Kasumi-1 (cell line): ENCODE results near the gene ESRRB.
A peak's percentile ranks its signal among the peaks of the same experiment; 100 is the strongest.

Experiments
- DNase-seq, 2 experiments: peaks; one replicate each; lab custom pipeline; 2025; lab: John Stamatoyannopoulos, UW

The ESRRB gene

DNA sequence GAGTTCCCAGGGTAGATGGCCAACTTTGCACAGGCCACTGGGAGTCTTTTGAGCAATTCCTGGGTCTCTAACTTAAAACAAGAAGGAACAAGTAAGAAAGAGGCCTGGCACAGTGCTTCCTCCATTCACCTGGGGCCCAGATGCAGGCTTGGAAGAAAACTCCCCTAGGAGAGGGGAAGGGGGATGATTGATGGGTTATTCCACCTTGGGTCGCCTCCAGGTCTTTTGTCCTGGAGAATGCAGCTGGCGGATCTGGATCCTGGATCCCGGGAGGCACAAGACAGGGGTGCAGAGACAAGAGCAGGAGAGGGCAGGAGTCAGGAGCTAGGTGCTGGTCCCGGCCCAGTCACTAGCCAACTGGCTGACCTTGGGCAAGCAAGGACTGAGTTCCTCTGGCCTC is 74.5 kb downstream of the ESRRB start:
- DNase-seq, result no peak

DNA sequence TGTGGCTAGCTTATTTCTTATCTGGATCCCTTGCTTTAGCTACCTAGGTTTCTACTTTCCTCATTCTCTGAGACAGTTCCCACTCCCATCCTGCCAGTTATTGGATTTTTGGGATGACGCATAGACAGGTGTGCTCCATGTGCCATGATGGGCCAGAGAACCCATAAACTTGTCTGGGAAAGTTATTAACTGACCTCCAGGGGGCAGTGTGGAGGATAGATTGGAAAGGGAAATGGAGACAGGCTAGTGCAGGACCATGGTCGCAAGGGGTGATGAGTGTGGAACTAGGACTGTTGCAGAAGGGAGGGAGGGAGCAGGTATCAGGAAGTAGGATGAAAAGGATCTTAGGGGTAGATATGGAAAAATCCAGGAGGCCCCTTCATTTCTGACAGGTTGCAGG is 80.3 kb downstream of the ESRRB start:
- peak; percentile 5 to 15 for DNase-seq

DNA sequence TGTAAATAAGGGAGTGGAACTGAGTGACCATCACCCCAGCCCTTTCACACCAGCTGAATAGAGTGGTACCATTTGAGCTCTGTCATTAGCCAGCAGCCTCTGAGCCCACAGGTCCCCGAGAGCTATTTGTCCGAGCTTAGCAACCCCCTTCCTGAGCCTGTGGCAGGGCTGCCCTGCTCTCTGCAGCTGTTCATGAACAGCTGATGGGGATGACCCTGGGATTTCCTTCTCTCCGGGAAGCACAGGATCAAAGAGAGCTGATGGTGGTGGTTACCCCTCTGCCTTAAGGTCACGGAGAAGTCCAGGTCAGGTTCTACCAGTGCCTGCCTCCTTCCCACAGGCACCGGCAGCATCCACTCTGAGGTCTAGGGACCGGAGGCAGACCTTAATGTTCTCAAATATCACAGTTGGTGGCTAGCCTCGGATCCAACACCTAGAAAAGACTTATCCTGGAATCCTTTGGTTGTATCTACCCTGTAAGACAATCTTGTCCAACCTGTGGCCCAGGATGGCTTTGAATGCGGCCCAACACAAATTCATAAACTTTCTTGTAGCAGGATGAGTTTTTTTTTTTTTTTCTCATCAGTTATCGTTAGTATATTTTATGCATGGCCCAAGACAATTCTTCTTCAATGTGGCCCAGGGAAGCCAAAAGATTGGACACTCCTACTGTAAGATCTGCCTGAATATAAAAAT is 81.1 kb downstream of the ESRRB start:
- DNase-seq, result no peak

DNA sequence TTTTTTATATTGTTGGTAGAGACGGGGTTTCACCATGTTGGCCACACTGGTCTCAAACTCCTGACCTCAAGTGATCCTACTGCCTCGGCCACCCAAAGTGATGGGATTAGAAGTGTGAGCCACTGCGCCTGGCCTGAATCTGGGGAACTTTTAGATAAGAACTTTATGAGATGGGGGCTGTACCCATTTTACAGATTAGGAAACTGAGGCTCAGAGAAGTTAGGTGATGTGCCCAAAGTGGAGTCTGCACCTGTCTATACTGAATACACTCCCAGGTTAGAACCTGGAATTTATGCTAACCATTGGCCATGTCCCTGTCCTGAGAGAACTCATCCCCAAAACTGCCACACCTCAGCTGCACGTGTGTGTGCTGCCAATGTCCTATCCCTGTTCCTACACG is 81.9 kb downstream of the ESRRB start:
- DNase-seq, result no peak

DNA sequence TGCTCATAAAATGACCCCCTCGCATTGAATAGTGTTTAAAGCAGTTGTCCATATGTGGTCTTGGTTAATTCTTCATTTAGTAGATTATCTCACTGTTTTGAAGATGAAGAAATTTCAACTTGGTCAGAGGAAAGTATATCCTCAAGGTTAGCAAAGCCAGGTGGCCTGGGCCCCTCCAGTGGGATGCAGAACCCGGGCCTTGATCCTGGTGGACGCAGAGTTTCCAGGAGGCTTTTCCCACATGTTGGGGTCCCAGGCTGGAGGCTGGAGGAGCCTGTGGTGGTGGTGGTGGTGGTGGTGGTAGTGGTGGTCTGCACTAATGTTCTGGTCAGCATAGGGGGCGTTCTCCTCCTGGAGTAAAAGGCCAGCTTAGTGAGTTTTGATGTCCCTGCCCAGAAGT is 85.9 kb downstream of the ESRRB start:
- DNase-seq, result no peak

DNA sequence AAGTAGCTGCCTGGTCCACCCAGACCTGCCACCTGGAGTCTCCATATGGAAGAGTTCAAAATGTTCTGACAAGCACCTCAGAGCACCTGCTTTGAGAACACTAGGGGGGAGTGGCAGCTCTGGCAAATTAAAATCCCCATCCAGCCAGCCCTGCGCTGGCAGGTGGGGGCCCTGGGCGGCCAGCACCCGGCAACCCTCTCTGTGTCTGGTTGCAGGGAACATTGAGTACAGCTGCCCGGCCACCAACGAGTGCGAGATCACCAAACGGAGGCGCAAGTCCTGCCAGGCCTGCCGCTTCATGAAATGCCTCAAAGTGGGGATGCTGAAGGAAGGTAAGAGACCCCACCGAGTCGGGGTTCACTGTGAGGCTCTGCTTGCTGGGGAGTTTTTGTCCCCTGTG is 86.4 kb downstream of the ESRRB start:
- DNase-seq, result no peak

DNA sequence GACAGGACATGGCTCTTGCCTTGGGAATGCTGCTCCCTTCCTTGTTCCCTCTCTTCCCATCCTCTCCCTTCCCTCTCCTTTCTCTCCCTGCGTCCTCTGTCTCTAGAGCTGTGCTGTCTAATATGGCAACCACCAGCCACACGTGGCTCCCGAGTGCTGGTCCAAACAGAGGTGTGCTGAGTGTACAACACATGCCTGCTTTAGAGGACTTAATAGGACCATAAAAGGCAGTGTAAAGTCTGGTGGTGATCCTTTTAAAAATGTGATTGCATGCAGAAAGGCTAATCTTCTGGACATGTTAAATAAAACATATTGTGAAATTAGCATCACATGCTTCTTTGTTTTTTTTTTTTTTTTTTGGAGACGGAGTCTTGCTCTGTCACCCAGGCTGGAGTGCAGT is 87.2 kb downstream of the ESRRB start:
- DNase-seq, result no peak

DNA sequence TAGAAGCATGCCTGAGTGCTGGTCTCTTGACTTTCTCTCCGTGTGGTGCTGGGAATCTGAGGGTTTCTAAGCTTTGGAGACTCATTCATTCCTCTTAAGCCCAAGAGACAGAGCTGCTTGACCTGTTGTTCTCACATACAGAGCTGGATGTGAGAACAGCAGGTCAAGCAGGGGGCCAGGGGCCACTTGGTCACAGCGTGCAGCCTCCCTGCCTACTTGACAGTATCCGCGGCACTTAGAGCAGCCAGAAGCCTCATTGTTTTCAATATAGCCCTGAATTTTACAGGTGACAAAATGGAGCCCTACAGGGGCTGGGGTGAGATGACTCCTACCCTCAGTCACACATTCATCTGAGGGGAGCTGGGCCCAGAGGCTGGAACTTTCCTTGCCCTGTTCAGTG is 88.9 kb downstream of the ESRRB start:
- DNase-seq, result no peak

DNA sequence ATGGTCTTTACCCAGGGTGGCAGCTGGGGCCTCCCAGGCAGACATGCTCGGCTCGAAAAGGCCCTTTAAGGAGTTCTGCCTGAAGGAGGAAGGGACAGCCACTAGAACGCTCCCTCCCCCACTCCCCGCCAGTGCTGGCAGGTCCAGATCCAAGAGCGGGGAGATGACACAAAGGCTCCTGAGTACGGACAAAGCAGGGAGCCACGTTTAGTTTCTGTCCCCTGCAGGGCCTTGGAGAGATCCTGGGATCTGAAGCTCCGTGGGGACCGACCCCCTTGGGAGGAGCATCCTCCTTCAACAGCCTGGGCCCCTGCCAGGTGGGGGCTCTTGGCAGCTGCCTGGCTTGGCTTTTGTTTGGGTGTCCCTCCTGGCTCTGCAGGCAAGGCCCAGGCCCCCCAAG is 89.7 kb downstream of the ESRRB start:
- no peak for DNase-seq

DNA sequence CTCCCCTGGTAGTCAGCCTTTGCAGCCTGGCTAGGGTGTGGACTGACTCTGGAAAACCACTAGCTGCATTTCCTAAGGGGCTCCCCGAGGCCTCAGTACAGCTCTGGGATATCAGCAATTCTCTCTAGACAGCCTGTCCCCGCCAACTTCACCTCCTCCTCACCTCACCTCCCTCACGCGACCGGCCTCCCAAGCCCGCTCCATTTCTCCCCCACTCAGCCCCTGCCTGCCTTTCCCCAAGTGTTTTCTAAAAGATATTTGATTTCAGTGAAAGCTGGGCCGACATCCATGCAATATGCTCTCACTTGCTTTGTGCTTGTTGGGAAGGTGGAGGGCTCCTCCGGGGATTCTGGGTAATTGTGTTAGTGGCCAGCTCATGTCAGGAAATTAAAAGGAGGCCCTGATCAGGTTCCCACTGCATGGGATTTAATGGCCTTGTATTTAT is 91.8 kb downstream of the ESRRB start:
- DNase-seq, result no peak

DNA sequence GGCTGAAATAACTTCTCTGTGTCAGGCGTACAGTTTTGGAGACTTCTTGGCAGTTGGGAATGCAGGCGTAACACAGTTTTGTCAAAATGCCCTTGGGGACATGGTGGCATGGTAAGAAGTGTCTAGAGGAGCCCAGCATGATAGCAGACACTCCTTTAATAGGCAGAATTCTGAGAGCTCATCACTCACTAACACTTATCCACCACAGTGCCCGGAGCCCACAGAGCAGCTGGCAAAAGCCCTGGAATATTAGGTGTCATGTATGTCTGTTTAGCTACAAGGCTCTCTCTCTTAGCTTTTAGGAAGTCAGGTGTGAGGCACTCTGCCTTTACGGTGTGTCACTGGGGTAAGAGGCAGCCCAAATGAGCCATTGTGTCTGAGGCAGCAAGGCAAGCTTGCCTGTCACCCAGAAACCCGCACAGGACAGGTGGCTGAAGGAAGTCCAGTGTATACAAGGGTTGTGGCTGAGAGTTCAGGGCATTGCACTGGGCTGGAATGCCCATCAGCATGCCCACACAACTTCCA is 96.3 kb downstream of the ESRRB start:
- no peak for DNase-seq

DNA sequence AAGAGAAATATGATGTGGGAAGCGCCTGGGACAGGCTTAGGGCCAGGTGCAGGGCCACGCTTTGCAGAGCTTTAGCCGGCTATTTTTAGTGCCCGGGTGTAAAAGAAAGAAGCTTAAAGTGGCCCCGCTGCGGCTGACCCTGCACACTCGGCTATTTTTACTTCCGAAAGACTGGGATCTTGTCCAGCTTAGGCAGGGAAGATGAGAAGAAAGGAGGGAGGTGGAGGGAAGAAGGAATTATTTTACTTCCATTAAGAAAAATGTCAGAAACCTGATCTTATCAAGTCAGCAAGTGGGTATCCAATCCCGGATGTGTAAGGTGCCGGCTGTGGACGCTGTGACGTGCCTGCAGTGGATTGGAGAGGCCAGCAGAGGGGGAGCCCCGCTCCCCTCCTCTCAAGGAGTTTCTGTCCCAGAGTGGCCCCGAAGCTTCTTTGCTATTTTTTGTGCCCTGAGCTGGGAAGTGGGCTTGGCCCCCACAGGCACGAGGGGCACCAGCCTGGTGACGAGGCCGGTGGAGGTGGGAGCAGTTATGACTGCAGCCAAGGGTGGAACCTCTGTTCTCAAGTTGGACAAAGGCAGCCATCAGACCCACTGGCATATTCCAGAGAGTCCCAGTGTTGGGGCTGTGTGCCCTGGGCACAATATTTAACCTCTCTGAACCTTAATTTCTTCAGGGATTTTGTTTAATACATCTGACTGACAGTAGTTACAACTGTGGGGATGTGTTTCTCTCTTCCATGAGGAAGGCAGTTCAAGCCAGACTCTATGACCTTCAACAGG is 97.7 kb downstream of the ESRRB start:
- no peak for DNase-seq

DNA sequence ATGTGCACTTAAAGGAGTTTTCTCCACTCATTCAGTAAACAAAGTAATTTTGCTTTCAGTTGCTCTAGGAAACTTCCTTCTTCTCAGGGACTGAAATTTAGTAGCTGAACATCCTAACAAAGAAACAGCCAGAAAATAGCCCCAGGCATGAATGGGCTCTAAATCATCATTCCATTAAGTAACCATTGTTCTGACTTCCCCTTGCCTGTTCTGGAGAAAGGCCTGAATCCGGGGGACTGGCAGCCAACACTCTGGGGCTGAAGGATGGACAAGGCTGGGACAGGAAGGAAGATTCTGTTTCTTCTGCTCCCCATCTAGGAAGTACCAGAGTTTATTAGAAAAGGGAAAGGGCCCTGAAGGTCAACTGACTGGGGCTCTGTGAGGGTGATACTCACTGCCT is 104.5 kb downstream of the ESRRB start:
- DNase-seq, result no peak

DNA sequence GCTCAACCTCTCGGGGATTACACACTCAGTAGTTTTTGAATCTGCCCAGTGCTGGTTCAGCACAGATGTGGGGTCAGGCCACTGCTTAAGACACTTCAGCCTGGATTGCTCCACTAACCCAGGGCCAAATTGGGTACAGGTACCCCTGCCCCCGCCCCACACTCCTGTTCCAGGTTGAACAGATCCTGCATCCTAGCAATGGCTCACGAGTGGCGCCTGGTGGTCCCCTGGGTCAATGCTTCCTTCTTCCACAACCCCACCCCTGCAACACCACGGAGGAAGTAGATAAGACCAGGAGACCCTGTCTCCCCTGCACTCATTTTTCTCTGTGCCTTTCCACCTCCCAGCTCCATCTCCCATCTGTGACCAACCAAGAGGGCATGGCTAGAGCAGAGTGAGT is 108.4 kb downstream of the ESRRB start:
- DNase-seq, result no peak

DNA sequence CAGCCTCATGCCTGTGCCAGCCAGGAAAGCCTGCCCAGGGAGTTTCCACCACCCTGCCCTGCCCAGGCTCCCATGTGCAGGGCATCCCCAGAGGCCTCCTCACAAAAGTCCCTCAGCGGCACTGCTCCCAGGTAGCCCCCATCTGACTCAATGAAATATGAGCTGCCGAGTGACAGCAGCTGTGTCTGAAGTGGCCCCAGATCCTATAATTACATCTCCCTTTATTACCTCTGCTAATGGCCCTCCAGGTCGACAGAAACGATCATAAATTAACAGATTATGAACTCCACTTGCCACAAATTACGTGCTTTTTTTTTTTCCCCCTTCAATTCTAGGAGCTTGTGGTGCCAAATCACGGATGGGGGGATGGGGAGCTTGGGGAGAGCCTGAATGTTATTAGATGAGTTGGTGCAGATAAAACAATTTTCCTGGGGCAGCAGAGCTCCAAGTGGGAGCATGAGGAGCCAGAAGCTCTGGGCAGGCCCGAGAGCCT is 110.4 kb downstream of the ESRRB start:
- no peak for DNase-seq

DNA sequence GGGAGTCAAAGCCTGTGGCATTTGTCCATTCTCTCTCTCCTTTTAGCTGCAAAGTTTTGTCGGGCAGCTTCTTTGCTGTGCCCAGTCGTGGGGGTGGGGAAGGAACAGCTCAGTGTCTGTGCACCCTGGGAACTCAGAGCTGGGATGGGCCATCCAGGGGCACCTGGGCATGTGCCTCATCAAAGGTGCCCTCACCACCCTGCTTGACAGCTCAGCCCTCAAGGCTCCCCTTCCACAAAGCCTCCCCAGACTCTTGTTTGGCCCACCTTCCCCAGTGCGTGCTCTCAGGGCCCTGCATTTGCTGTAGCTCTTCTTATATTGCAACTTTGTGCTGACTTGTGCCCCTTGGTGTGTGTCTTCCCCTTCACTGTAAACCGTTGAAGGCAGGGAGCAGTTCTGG is 112.6 kb downstream of the ESRRB start:
- DNase-seq, result no peak

DNA sequence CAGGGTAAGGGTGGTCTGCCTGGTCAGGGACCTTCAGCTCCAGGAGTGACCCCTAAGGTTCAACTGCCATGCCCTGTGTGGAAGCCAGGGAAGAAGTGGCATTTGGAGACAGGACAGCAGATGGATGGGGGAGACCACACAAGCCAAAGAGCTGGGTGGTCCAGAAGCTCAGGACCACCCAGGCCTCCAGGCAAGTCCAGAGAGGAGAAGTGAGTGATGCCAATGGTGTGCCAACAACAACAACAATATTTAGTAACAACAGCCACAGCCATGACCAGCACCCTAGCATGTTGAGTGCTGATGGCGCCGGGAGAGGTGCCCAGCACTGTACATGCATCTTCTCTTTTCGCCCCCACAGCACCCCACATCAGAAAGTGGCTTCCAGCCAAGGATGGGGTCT is 113.7 kb downstream of the ESRRB start:
- no peak for DNase-seq

DNA sequence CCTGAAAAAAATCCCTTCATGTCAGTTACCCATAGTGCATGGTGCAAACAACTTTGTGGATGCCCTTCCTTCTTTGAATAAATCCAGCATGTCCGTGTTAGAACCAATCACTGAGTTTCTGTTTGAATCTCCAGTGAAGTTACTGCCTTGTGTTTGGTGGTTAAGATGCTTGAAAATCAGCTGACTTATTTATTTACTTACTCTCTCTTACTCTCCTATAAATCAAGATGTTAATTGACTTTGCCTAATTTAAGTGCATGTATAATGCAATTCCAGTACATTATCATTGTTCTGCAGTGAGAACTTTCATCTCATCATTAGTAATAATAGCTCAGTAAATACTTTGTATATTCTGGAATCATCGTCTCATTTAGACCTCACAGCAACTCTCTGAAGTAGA is 114.2 kb downstream of the ESRRB start:
- DNase-seq, result no peak

DNA sequence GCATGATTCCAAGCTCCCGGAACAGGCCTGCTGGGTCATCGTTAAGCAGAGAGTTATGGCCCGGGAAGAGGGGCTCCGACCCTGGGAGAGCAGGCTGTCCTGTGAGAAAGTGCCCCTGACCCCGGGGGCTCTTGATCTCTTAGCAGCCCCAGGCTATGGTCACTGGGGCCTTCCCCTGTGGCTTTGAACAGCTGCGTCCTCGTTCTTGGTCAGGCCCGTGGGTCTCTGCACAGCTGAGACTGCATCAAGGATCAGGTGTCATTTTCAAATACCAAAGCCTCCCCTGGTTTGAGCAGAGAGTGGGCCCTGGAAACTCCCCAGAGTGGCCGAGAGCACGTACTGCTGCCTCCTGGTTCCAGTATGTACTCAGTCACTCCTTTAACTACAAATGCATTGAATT is 114.8 kb downstream of the ESRRB start:
- no peak for DNase-seq

DNA sequence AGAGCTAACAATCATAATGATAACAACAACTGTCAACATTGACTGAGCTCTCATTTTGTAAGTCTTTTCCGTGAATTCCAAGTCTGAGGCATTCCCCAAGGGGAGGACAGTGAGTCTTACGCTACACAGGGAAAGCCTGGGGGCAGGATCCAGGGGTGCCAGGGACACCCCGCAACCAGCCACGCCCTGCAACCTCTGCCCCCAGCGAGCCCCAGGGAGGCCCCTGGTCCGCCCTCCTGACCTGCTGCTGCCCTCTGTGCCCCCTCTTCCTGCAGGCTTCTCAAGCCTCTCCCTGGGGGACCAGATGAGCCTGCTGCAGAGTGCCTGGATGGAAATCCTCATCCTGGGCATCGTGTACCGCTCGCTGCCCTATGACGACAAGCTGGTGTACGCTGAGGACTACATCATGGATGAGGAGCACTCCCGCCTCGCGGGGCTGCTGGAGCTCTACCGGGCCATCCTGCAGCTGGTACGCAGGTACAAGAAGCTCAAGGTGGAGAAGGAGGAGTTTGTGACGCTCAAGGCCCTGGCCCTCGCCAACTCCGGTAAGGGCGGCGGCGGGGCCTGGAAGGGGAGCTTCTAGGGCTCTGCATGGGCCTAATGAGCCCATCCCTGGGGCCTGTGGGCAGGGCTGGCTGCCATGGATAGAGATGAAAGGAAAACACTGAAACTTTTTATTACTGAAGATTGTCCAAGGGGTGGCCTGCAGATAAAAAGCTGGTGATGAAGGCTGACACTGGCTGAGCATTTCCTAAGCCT is 115.4 kb downstream of the ESRRB start:
- DNase-seq, result no peak

DNA sequence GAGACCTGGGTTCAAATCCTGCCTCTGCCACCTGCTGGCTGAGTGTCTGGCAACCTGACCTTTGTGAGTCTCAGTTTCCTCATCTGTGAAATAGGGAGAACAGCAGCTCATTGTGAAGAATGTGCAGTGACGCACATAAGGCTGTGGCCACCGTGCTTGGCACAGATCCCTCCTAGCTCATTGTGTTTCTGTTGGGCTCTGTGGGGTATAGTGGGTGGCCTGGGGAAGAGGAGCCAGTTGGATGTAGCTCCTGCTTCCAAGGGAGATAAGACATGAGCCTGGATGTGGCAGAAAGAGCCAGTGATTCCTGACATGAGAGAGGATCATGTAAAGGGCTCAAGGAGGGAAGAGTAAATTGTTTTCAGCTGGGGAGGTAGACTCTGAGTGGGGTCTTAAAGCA is 120.0 kb downstream of the ESRRB start:
- no peak for DNase-seq

DNA sequence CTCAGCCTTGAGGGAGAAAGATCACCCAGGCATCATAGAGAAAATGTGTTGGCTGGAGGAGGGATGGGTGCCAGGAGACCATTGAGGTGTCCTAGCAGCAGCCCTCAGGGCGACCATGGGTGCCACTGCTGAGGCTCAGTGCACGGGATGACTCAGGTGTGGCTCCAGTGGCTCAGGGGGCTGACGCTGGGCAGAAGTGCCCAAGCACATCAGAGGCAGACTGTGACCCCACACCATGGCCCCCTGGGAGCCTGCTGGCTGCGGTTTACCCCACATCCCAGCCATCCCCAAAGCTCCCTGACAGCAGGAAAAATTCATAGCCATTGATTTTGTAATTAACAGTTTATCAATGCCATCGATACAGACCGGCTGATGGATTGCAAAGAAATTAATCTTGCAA is 120.7 kb downstream of the ESRRB start:
- no peak for DNase-seq
